Measurements from ENCODE around the gene CCL1.

CCL1 gene

GRCh38 chr17:34357398-34357797 lies 5.6 kb downstream of the CCL1 start:
- no peak for DNase-seq (ENCODE audit: low read depth)

- no peak for DNase-seq (ENCODE audit: low read depth)
These were observed 6.8 kb downstream of the CCL1 start, which contains the start of gene CCL13 for GRCh38 chr17:34356194-34356593. Gene CCL13 (plus strand): TSS chr17:34356480. CDS start chr17:34356527, 47 bp downstream.

- DNase-seq (ENCODE audit: low read depth): peak; percentile 81
These were observed 8.4 kb downstream of the CCL1 start for GRCh38 chr17:34354637-34355036.

DNA sequence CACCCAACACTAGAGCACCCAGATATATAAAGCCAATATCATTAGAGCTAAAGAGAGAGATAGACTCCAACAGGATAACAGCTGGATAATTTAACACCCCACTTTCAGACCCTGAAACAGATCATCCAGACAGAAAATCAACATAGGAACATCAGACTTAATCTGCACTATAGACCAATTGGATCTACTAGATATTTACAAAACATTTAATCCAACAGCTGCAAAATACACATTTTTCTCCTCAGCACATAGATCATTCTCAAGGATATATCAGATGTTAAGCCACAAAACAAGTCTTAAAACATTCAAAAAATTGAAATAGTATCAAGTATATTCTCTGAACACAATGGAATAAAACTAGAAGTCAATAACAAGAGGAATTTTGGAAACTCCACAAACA lies 10.8 kb downstream of the CCL1 start:
- DNase-seq (ENCODE audit: low read depth): no peak

GRCh38 chr17:34351096-34351495 lies 11.9 kb downstream of the CCL1 start:
- peak; percentile 69 for DNase-seq (ENCODE audit: low read depth)

DNA sequence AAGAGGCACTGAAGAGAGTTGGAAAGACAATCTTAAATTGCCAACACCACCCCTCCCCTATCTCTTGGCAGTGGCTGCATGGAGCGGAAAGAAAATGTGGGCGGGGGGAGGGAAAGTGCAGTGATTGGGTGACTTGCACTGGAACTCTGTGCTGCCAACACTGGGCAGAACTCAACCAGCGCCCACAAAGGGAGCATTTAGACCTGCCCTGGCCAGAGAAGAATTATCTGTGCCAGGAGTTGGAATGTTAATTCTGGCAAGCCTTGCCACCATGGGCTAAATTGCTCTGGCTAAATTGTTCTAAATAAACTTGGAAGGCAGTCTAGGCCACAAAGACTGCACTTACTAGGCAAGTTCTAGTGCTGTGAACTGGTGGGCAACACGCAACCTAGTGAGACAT lies 13.3 kb downstream of the CCL1 start:
- no peak for DNase-seq (ENCODE audit: low read depth)

DNA sequence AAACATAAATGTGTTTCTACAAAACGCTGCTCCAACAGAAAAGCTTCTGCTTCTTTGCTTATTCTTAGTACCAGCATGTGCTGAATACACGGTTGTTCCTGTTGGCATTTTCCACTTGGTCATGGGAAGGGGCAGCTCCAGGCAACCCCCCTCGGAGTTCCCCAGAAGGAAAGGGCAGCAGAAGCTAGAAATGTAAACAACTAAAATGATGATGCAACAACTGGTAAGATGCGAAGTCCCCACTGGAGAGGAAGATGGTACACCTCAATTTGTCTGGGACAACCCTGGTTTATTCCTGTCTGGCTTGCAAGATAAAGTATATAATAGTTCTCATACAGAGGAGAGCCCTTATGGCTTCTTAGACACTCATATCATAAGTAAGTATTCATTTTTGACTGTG lies 16.0 kb downstream of the CCL1 start:
- no peak for DNase-seq (ENCODE audit: low read depth)

GRCh38 chr17:34341916-34342315 lies 21.1 kb downstream of the CCL1 start:
- DNase-seq (ENCODE audit: low read depth): no peak

DNA sequence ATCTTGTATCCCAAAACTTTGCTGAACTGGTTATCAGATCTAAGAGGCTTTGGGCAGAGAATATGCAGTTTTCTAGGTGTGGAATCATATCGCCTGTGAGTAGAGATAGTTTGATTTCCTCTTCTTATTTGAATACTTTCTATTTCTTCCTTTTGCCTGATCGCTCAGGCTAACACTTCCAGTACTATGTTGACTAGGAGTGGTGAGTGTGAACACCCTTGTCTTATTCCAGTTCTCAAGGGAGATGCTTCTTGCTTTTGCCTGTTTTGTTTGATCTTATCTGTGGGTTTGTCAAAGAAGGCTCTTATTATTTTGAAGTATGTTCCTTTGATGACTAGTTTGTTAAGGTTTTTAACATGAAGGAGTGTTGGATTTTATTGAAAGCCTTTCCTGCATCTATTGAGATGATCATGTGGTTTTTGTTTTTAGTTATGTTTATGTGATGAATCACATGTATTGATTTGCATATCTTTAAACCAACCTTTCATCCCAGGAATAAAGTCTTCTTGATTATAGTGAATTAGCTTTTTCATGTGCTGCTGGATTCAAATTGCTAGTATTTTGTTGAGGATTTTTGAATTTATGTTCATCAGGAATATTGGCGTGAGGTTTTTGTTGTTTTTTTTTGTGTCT lies 23.8 kb downstream of the CCL1 start:
- DNase-seq (ENCODE audit: low read depth): no peak

GRCh38 chr17:34337701-34338100 lies 25.3 kb downstream of the CCL1 start:
- no peak for DNase-seq (ENCODE audit: low read depth)

GRCh38 chr17:34327580-34327979 lies 35.5 kb downstream of the CCL1 start:
- peak; percentile 62 for DNase-seq (ENCODE audit: low read depth)

DNA sequence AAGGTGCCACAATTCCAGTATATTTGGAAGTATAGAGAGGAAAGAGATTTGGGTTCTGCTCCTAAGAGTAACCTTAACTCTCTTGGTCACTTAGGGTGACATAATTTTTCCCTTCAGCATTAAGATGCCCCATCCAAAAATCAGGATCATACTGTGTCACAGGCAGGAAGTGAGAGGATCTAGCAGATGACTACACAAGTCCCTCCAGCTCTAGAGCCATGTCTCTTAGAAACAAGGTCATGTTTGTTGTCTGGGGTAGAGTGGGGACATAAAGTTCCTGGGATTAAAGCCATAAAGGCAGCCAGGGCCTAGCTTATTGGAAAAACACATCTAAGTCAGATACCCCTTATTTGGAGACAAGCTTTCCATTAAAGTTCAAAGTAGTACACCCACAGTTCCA lies 41.1 kb downstream of the CCL1 start:
- no peak for DNase-seq (ENCODE audit: low read depth)

- no peak for DNase-seq (ENCODE audit: low read depth)
These were observed 44.0 kb downstream of the CCL1 start, which contains the start of gene CCL8 for GRCh38 chr17:34319039-34319483. Gene CCL8 (plus strand): TSS chr17:34319435. CDS start chr17:34319502, 67 bp downstream.

- DNase-seq (ENCODE audit: low read depth): no peak
These were observed 44.6 kb downstream of the CCL1 start for GRCh38 chr17:34318474-34318873.

DNA sequence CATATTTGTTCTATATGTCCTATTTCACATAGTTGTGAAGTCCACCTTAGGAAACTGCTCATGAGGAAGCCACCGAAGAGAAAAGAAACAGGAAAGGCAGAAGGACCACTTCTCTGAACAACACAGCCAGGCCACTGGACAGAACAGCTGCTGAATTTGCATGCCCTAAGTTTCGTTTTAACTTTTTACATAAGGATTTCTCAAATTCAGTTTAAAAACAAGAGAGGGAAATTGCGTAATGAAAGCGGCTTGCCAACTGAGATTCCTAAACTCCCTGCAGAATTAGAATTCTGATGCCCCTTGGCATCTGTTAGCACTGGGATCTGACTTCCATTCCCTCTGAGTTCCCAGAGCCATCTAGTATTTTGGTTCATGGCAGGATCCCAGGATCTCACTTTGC lies 48.8 kb downstream of the CCL1 start:
- peak; percentile 74 for DNase-seq (ENCODE audit: low read depth)

DNA sequence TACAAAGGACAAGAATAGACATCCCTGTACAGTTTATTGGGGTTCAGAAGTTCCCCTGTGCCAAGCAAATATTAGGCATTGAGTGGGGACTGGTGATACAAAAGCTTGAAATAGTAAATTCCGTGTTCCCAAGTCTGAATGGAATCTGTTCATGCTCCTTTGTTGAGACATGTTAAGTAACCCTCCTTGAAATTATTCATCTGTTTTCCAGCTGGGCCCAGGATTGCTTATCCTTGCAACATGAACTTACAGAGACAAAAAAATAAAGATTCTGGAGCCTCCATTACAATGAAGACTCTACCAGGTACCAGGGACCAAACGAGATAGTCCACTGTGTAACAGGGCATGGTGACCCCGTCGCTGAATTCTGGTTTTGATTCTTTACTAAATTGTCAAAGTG lies 49.9 kb downstream of the CCL1 start:
- DNase-seq (ENCODE audit: low read depth): peak; percentile 42

- DNase-seq (ENCODE audit: low read depth): peak; percentile 94
These were observed 51.0 kb downstream of the CCL1 start for GRCh38 chr17:34312080-34312479.

- DNase-seq (ENCODE audit: low read depth): no peak
These were observed 51.7 kb downstream of the CCL1 start for GRCh38 chr17:34311291-34311690.

Measured in iris pigment epithelial cell (primary cell).